SK-N-SH treated with all-trans-retinoic acid at 6 μM for 48 hours (cell line): ENCODE results near the gene ADAM8.

ENCODE experiments used
- ATAC-seq: fragments of 200-7000 bp; cut with Tn5 transposase; 3 replicates; pipeline ENCODE4 v1.9.1; 2020; ENCODE audit warnings: mild to moderate bottlenecking, moderate library complexity
- ARNTL ChIP-seq: fragments of 450-650 bp; formaldehyde crosslinking; IDR thresholded peaks from 2 replicates; pipeline ENCODE4 v1.5.0; 2020; ENCODE audit warnings: low read depth, mild to moderate bottlenecking, moderate library complexity, borderline replicate concordance
- BACH2 ChIP-seq: fragments of 250-450 bp; sonication (Bioruptor Pico); IDR thresholded peaks from 2 replicates; pipeline ENCODE4 v1.9.0; 2021; ENCODE audit warnings: mild to moderate bottlenecking, borderline replicate concordance
- CSDC2 ChIP-seq: fragments of 250-450 bp; sonication (Bioruptor Pico); IDR thresholded peaks from 2 replicates; pipeline ENCODE4 v1.5.0; 2020; ENCODE audit warnings: mild to moderate bottlenecking, moderate library complexity
- ESRRG ChIP-seq: fragments of 250-450 bp; sonication (Bioruptor Pico); IDR thresholded peaks from 2 replicates; pipeline ENCODE4 v1.6.1; 2021; ENCODE audit warnings: mild to moderate bottlenecking
- GLIS3 ChIP-seq: fragments of 250-450 bp; sonication (Bioruptor Pico); IDR thresholded peaks from 2 replicates; pipeline ENCODE4 v1.5.0; 2020; ENCODE audit warnings: mild to moderate bottlenecking, moderate library complexity
- ISL1 ChIP-seq: fragments of 250-450 bp; sonication (Bioruptor Pico); IDR thresholded peaks from 2 replicates; pipeline ENCODE4 v2.1.2; 2022; ENCODE audit warnings: mild to moderate bottlenecking, moderate library complexity
- OSR1 ChIP-seq: fragments of 250-450 bp; sonication (Bioruptor Pico); IDR thresholded peaks from 2 replicates; pipeline ENCODE4 v1.8.0; 2022; ENCODE audit warnings: moderate library complexity, mild to moderate bottlenecking, inconsistent platforms
- PATZ1 ChIP-seq: fragments of 250-450 bp; sonication (Bioruptor Pico); IDR thresholded peaks from 2 replicates; pipeline ENCODE4 v1.8.0; 2020; ENCODE audit warnings: mild to moderate bottlenecking, moderate library complexity, borderline replicate concordance
- PPARA ChIP-seq: fragments of 250-450 bp; sonication (Bioruptor Pico); IDR thresholded peaks from 2 replicates; pipeline ENCODE4 v1.5.0; 2020; ENCODE audit warnings: mild to moderate bottlenecking, borderline replicate concordance
- RARB ChIP-seq: fragments of 250-450 bp; sonication (Bioruptor Pico); IDR thresholded peaks from 2 replicates; pipeline ENCODE4 v1.8.0; 2021; ENCODE audit warnings: mild to moderate bottlenecking, moderate library complexity
- SNAI2 ChIP-seq: fragments of 250-450 bp; sonication (Bioruptor Pico); IDR thresholded peaks from 2 replicates; pipeline ENCODE4 v1.5.0; 2020; ENCODE audit warnings: mild to moderate bottlenecking, moderate library complexity
- TCF4 ChIP-seq: fragments of 250-450 bp; sonication (Bioruptor Pico); IDR thresholded peaks from 2 replicates; pipeline ENCODE4 v1.8.0; 2021; ENCODE audit warnings: mild to moderate bottlenecking, moderate library complexity, borderline replicate concordance
- TOX ChIP-seq: fragments of 250-450 bp; sonication (Bioruptor Pico); IDR thresholded peaks from 2 replicates; pipeline ENCODE4 v1.8.0; 2021; ENCODE audit warnings: mild to moderate bottlenecking, moderate library complexity, borderline replicate concordance
- ZC3H10 ChIP-seq: fragments of 250-450 bp; sonication (Bioruptor Pico); IDR thresholded peaks from 2 replicates; pipeline ENCODE4 v1.5.1; 2021; ENCODE audit warnings: mild to moderate bottlenecking, moderate library complexity
- ZFP3 ChIP-seq: fragments of 250-450 bp; sonication (Bioruptor Pico); IDR thresholded peaks from 2 replicates; pipeline ENCODE4 v1.5.0; 2020; ENCODE audit warnings: mild to moderate bottlenecking, moderate library complexity
- ZFP30 ChIP-seq: fragments of 450-650 bp; formaldehyde crosslinking; IDR thresholded peaks from 2 replicates; pipeline ENCODE4 v1.5.0; 2022; ENCODE audit warnings: mild to moderate bottlenecking, moderate library complexity
- ZNF565 ChIP-seq: fragments of 450-650 bp; formaldehyde crosslinking; conservative IDR thresholded peaks from 2 replicates; pipeline ENCODE4 v1.5.0; 2020; ENCODE audit warnings: low read depth, mild to moderate bottlenecking, moderate library complexity
- ZNF70 ChIP-seq: fragments of 450-650 bp; formaldehyde crosslinking; IDR thresholded peaks from 2 replicates; pipeline ENCODE4 v1.5.0; 2020; ENCODE audit warnings: mild to moderate bottlenecking, moderate library complexity
- ZNF8 ChIP-seq: fragments of 450-650 bp; formaldehyde crosslinking; IDR thresholded peaks from 2 replicates; pipeline ENCODE4 v1.5.0; 2020; ENCODE audit warnings: mild to moderate bottlenecking, moderate library complexity
- TF ChIP-seq, protein P1 (sequence below): fragments of 250-450 bp; sonication (Bioruptor Pico); IDR thresholded peaks from 2 replicates; pipeline ENCODE4 v1.8.0; 2021; ENCODE audit warnings: low read depth, mild to moderate bottlenecking, moderate library complexity, borderline replicate concordance
- TF ChIP-seq, protein P2 (sequence below): fragments of 250-450 bp; sonication (Bioruptor Pico); IDR thresholded peaks from 2 replicates; pipeline ENCODE4 v1.5.1; 2020; ENCODE audit warnings: low read depth, mild to moderate bottlenecking, moderate library complexity

ADAM8 gene

GRCh38 chr10:133268532-133268931, 8.1 kb downstream of the ADAM8 start:
- no peak for ATAC-seq
- TF ChIP-seq SNAI2 (CRISPR knock-in tag) (no peak), ZNF8 (CRISPR knock-in tag) (no peak), OSR1 (CRISPR knock-in tag) (no peak), ZNF565 (no peak), ARNTL (CRISPR knock-in tag) (no peak), ZNF70 (CRISPR knock-in tag) (no peak), ZFP30 (no peak), BACH2 (CRISPR knock-in tag) (no peak), PATZ1 (CRISPR knock-in tag) (no peak), ISL1 (no peak), CSDC2 (CRISPR knock-in tag) (no peak), ESRRG (CRISPR knock-in tag) (no peak), ZFP3 (no peak), ZC3H10 (CRISPR knock-in tag) (no peak), TCF4 (CRISPR knock-in tag) (no peak), TOX (CRISPR knock-in tag) (no peak), PPARA (no peak)
- TF ChIP-seq, protein P1, sequence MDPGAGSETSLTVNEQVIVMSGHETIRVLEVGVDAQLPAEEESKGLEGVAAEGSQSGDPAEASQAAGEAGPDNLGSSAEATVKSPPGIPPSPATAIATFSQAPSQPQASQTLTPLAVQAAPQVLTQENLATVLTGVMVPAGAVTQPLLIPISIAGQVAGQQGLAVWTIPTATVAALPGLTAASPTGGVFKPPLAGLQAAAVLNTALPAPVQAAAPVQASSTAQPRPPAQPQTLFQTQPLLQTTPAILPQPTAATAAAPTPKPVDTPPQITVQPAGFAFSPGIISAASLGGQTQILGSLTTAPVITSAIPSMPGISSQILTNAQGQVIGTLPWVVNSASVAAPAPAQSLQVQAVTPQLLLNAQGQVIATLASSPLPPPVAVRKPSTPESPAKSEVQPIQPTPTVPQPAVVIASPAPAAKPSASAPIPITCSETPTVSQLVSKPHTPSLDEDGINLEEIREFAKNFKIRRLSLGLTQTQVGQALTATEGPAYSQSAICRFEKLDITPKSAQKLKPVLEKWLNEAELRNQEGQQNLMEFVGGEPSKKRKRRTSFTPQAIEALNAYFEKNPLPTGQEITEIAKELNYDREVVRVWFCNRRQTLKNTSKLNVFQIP, result no peak

DNA sequence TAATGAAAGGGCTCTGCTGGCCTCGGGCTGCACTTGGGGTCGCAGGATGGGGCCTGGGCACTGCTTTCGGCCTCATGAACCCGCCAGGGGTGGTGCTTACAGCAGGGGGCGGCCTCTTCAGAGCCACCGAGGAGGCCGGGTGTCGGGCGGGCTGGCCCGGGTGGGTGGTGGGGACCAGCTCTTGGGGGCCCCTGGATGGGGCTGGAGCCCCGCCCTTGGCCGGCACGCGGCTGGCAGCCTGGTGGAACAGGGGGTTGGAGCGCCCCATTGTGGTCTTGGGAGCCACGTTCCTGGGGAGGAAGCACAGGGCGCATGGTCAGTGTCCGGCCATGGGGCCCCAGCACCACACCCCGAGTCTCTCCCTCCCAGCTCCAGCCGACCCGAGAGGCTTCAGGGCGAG, 8.8 kb downstream of the ADAM8 start:
- TF ChIP-seq ZNF70 (CRISPR knock-in tag) (no peak), ZFP3 (no peak), ARNTL (CRISPR knock-in tag) (no peak), TCF4 (CRISPR knock-in tag) (no peak), PPARA (no peak), ISL1 (no peak), SNAI2 (CRISPR knock-in tag) (no peak), ZNF565 (no peak), ZFP30 (no peak), RARB (CRISPR knock-in tag) (no peak), ZNF8 (CRISPR knock-in tag) (no peak), ZC3H10 (CRISPR knock-in tag) (no peak), OSR1 (CRISPR knock-in tag) (no peak), BACH2 (CRISPR knock-in tag) (no peak), ESRRG (CRISPR knock-in tag) (no peak)
- TF ChIP-seq, protein P2, sequence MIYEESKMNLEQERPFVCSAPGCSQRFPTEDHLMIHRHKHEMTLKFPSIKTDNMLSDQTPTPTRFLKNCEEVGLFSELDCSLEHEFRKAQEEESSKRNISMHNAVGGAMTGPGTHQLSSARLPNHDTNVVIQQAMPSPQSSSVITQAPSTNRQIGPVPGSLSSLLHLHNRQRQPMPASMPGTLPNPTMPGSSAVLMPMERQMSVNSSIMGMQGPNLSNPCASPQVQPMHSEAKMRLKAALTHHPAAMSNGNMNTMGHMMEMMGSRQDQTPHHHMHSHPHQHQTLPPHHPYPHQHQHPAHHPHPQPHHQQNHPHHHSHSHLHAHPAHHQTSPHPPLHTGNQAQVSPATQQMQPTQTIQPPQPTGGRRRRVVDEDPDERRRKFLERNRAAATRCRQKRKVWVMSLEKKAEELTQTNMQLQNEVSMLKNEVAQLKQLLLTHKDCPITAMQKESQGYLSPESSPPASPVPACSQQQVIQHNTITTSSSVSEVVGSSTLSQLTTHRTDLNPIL (CRISPR knock-in tag), result no peak
- TF ChIP-seq, protein P1, result no peak
- TF ChIP-seq, all 23 proteins: peak for 0
- ATAC-seq, result no peak

DNA sequence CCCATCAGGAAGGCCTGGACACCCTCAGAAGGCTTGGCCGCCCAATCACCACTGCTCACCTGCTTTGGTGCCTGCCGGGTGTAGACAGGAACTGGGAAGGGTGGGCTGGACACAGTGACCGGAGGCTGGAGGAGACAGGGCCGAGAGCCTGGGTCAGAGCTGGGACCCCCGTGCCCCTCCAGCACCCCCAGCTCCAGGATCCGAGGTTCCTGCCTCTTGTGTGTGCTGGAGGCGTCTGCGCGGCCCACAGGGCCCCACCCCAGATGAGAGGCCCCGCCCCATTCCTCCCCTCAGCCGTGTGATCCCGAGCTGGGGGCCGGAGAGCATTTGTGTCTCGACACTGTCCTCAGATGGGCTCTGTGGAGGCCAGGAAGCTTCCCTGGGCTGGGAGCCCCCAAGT, 9.4 kb downstream of the ADAM8 start:
- TF ChIP-seq ZC3H10 (CRISPR knock-in tag) (no peak), RARB (CRISPR knock-in tag) (no peak), GLIS3 (CRISPR knock-in tag) (no peak), ZFP30 (no peak), TOX (CRISPR knock-in tag) (no peak), ISL1 (no peak), ESRRG (CRISPR knock-in tag) (no peak)
- TF ChIP-seq, protein P2 (CRISPR knock-in tag), result no peak
- ATAC-seq, result no peak
